Adrenal gland (tissue), 5 donors: ENCODE measurements around the gene UBE2QL1.

Experiments used
- POLR2A ChIP-seq, 2 donors: fragments of 450-650 bp; IDR thresholded peaks; one replicate each; pipeline ENCODE4 v1.6.1; 2017; ENCODE audit warnings: antibody characterized with exemption in 2 of 2, mild to moderate bottlenecking in 2 of 2, moderate library complexity in 1 of 2
- TF ChIP-seq, protein P1 (sequence below), 6 experiments: fragments of 450-650 bp in 4 of 6; fragments of 200-600 bp in 2 of 6; sonication (generic) in 1 of 6; IDR thresholded peaks; 1 replicate in 5 of 6; 2 replicates in 1 of 6; pipeline versions ENCODE4 v1.5.1 to v1.8.0; 2016 to 2021; ENCODE audit warnings: antibody characterized with exemption in 6 of 6, mild to moderate bottlenecking in 2 of 6, moderate library complexity in 1 of 6
- donor health status: DM: no; HTN: no; CAD: no.

DNA sequence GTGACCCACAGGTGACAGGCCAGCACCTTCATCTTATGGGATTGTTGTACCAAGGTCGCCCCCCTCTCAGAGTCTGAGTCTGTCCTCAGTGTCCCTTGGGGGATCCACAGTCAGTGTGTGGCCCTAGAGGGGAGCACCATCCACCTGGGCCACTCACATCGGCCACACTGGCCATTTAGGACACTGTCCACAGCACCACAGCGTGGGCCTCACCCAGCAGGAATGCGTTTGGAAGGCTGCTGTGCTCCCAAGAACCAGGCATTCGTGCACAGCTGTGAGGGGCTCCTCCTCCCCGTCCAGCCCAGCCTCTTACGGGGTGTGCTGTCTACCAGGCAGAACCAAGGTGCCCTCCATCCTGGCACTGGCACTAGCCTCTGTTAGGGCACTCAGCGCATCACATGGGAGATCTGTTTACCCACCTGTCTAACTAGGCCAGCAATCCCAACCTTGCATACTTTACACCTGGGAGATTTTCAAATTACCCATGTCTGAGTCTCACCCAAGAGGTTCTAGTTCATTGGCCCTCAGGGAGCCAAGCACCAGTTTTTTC is 24.5 kb upstream of the UBE2QL1 start:
- TF ChIP-seq POLR2A (IDR thresholded peaks at IDR 0.05) = no peak
- TF ChIP-seq, protein P1, sequence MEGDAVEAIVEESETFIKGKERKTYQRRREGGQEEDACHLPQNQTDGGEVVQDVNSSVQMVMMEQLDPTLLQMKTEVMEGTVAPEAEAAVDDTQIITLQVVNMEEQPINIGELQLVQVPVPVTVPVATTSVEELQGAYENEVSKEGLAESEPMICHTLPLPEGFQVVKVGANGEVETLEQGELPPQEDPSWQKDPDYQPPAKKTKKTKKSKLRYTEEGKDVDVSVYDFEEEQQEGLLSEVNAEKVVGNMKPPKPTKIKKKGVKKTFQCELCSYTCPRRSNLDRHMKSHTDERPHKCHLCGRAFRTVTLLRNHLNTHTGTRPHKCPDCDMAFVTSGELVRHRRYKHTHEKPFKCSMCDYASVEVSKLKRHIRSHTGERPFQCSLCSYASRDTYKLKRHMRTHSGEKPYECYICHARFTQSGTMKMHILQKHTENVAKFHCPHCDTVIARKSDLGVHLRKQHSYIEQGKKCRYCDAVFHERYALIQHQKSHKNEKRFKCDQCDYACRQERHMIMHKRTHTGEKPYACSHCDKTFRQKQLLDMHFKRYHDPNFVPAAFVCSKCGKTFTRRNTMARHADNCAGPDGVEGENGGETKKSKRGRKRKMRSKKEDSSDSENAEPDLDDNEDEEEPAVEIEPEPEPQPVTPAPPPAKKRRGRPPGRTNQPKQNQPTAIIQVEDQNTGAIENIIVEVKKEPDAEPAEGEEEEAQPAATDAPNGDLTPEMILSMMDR (IDR thresholded peaks at IDR 0.05) = no peak
